ENCODE measurements around the gene SH3BP5. TPM values are rescaled to one million over a fixed set of nuclear protein-coding genes. Genes with fewer than 3 reads are reported as not detected.

SH3BP5 gene
- total RNA-seq, 6 experiments from 2014 or later, result 8.9 to 19.2 (median 13.8) TPM

- no peak overlapping the region for H3K27ac ChIP-seq
- no peaks in the 10 kb centered on the region for H3K4me1 ChIP-seq
- DNase-seq, result no peak
- intact Hi-C loops (cut with DNase I), result no loop called here
- ATAC-seq, result no peak
- H3K9me3 ChIP-seq, result no peaks in the 10 kb centered on the region
- no peaks in the 10 kb centered on the region for H3K27me3 ChIP-seq
- WGBS (ENCODE audit: insufficient coverage, low coverage, low lambda C conversion rate, missing lambda C conversion rate), result no CpG with 5 or more reads among the region's 7 CpGs
- H3K4me3 ChIP-seq, result no peak overlapping the region
- H3K36me3 ChIP-seq, result peaks cover 0 to 60% (median 18%) of the 10 kb centered on the region in 4 donors
- TF ChIP-seq POLR2A (IDR thresholded peaks at IDR 0.05), result no peak
- TF ChIP-seq, protein P1, sequence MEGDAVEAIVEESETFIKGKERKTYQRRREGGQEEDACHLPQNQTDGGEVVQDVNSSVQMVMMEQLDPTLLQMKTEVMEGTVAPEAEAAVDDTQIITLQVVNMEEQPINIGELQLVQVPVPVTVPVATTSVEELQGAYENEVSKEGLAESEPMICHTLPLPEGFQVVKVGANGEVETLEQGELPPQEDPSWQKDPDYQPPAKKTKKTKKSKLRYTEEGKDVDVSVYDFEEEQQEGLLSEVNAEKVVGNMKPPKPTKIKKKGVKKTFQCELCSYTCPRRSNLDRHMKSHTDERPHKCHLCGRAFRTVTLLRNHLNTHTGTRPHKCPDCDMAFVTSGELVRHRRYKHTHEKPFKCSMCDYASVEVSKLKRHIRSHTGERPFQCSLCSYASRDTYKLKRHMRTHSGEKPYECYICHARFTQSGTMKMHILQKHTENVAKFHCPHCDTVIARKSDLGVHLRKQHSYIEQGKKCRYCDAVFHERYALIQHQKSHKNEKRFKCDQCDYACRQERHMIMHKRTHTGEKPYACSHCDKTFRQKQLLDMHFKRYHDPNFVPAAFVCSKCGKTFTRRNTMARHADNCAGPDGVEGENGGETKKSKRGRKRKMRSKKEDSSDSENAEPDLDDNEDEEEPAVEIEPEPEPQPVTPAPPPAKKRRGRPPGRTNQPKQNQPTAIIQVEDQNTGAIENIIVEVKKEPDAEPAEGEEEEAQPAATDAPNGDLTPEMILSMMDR (IDR thresholded peaks at IDR 0.05), result no peak
These were observed 73.7 kb downstream of the SH3BP5 start for GRCh38 chr3:15258720-15259119.

- ATAC-seq, result no peak
- H3K36me3 ChIP-seq, result peaks cover 0 to 75% (median 23%) of the 10 kb centered on the region in 4 donors
- no peak for TF ChIP-seq POLR2A (IDR thresholded peaks at IDR 0.05)
- TF ChIP-seq, protein P1 (IDR thresholded peaks at IDR 0.05), result no peak
These were observed 75.5 kb downstream of the SH3BP5 start for GRCh38 chr3:15256861-15257341.

GRCh38 chr3:15255215-15255614 is 77.2 kb downstream of the SH3BP5 start:
- Histone ChIP-seq H3K27me3 (no peaks in the 10 kb centered on the region), H3K4me3 (no peak overlapping the region), H3K9me3 (no peaks in the 10 kb centered on the region), H3K4me1 (no peaks in the 10 kb centered on the region), H3K36me3 (peaks cover 0 to 92% (median 28%) of the 10 kb centered on the region in 4 donors), H3K27ac (no peak overlapping the region)
- no peak for DNase-seq
- WGBS (ENCODE audit: insufficient coverage, low coverage, low lambda C conversion rate, missing lambda C conversion rate), result 91% methylated on average over 2 of the region's 2 CpGs
- intact Hi-C loops (cut with DNase I), result no loop called here
- no peak for TF ChIP-seq POLR2A (IDR thresholded peaks at IDR 0.05)
- TF ChIP-seq, protein P1 (IDR thresholded peaks at IDR 0.05), result no peak
- no peak for ATAC-seq

More at GRCh38 chr3:15256861-15257341, 75.5 kb downstream of the SH3BP5 start:
- WGBS (ENCODE audit: insufficient coverage, low coverage, low lambda C conversion rate, missing lambda C conversion rate), result no CpG with 5 or more reads among the region's 8 CpGs
- Histone ChIP-seq H3K9me3 (no peaks in the 10 kb centered on the region), H3K4me1 (no peaks in the 10 kb centered on the region), H3K27me3 (no peaks in the 10 kb centered on the region), H3K27ac (no peak overlapping the region), H3K4me3 (no peak overlapping the region)
- intact Hi-C loops (cut with DNase I), result no loop called here
- no peak for DNase-seq

- 66% methylated on average over 7 of the region's 7 CpGs for WGBS (ENCODE audit: insufficient coverage, low coverage, low lambda C conversion rate, missing lambda C conversion rate)
These were observed 79.2 kb downstream of the SH3BP5 start for GRCh38 chr3:15253023-15253697.

More at GRCh38 chr3:15253023-15253697, 79.2 kb downstream of the SH3BP5 start:
- no peaks in the 10 kb centered on the region for H3K9me3 ChIP-seq
- no peaks in the 10 kb centered on the region for H3K4me1 ChIP-seq
- TF ChIP-seq, protein P1 (IDR thresholded peaks at IDR 0.05), result no peak
- no peak for TF ChIP-seq POLR2A (IDR thresholded peaks at IDR 0.05)
- intact Hi-C loops (cut with DNase I), result no loop called here
- ATAC-seq, result no peak
- H3K27me3 ChIP-seq, result no peaks in the 10 kb centered on the region
- no peak for DNase-seq
- H3K36me3 ChIP-seq, result peaks cover 4 to 95% (median 30%) of the 10 kb centered on the region in 4 donors
- no peak overlapping the region for H3K27ac ChIP-seq
- no peak overlapping the region for H3K4me3 ChIP-seq
